Measurements from ENCODE around the gene ST6GALNAC4. TPM values are rescaled to one million over a fixed set of nuclear protein-coding genes. Genes with fewer than 3 reads are reported as not detected.

ST6GALNAC4 gene
- total RNA-seq, 1 donor from 2014 or later: 5.5 TPM

- Mint-ChIP-seq H3K27ac (no peak overlapping the region), H3K36me3 (peaks cover 9% of the 10 kb centered on the region), H3K9me3 (peaks cover 5% of the 10 kb centered on the region), H3K4me3 (no peak overlapping the region), H3K27me3 (ENCODE audit: insufficient read depth, low read depth) (peaks cover 2% of the 10 kb centered on the region), H3K4me1 (peaks cover 23% of the 10 kb centered on the region)
- Histone ChIP-seq H3K36me3 (no peaks in the 10 kb centered on the region), H3F3A (ENCODE audit: low read depth) (peaks cover 16% of the 10 kb centered on the region), H3K4me2 (no peak overlapping the region), H3K4me3 (no peak overlapping the region), H2AFZ (replicated peaks) (no peak overlapping the region), H3K9ac (no peak overlapping the region), H3K4me1 (peaks cover 12% of the 10 kb centered on the region), H3K27ac (no peak overlapping the region), H3K79me2 (ENCODE audit: low read depth) (peaks cover 100% of the 10 kb centered on the region), H3K27me3 (no peaks in the 10 kb centered on the region), H4K20me1 (ENCODE audit: low read depth) (peaks cover 99% of the 10 kb centered on the region), H3K9me3 (ENCODE audit: low read depth) (no peaks in the 10 kb centered on the region)
- no peak for DNase-seq (ENCODE audit: low spot score)
- TF ChIP-seq EZH2 (IDR thresholded peaks at IDR 0.05): no peak
- TF ChIP-seq EZH2phosphoT487 (IDR thresholded peaks at IDR 0.05): no peak
- TF ChIP-seq, protein P1, sequence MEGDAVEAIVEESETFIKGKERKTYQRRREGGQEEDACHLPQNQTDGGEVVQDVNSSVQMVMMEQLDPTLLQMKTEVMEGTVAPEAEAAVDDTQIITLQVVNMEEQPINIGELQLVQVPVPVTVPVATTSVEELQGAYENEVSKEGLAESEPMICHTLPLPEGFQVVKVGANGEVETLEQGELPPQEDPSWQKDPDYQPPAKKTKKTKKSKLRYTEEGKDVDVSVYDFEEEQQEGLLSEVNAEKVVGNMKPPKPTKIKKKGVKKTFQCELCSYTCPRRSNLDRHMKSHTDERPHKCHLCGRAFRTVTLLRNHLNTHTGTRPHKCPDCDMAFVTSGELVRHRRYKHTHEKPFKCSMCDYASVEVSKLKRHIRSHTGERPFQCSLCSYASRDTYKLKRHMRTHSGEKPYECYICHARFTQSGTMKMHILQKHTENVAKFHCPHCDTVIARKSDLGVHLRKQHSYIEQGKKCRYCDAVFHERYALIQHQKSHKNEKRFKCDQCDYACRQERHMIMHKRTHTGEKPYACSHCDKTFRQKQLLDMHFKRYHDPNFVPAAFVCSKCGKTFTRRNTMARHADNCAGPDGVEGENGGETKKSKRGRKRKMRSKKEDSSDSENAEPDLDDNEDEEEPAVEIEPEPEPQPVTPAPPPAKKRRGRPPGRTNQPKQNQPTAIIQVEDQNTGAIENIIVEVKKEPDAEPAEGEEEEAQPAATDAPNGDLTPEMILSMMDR (IDR thresholded peaks at IDR 0.05): no peak
These were observed 41.9 kb upstream of the ST6GALNAC4 start for GRCh38 chr9:127958728-127959127.

DNA sequence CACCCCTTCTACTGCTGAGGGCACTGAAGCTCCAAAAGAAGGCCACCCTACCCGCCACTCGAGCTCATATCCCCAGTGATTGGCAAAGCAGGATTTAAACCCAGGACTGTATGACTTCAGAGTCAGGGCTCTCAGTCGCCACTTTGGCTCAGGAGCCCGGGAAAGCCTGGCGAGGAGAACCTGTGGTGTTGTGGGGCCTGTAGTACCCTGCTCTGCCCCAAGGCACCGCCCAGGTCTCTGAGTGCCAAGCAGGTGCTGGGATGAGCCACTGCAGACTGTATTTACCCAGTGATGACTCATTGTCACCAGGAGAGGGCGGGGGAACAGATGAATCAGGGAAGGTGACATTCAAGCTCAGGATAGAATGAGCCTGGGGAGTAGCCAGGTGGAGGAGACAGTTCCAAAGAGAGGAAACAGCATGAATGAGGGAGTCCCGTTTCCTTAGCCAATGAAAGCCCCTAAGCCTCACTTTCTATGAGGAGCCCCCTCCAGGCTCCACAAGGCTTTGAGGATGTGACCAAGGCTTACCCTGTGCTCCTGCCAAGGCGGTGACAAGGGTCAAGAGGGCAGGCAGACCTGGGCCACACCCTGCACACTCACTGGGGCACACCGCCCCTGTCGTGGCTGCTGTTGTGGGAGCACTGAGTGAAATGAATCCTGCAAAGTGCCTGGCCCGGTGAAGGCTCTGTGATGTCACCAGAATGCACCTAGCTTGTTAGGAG is 38.6 kb upstream of the ST6GALNAC4 start:
- peaks cover 15% of the 10 kb centered on the region for H3K4me1 ChIP-seq

DNA sequence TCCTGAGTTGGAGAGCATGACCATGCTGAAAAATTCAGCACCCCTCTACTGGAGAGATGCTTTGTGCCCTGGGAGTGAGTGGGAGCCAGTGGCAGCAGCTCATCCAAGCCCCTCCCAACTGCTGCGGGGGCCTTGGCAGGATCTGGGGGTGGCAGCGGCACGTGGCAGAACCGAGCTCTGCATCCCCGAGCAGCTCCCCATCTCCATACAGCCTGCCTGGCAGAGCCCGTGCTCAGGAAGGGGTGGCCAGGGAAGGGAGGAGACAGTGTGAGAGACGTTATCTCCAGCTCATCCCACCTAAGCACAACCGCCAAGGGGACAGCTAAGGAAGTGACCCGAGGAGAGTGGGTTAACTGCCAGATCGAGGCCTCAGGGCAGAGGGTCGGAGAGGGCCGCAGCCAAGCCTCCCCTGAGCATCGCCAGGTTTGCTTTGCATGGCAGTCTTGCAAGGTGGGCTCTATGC is 38.0 kb upstream of the ST6GALNAC4 start:
- Histone ChIP-seq H4K20me1 (ENCODE audit: low read depth) (peaks cover 96% of the 10 kb centered on the region), H3K36me3 (no peaks in the 10 kb centered on the region), H3K4me3 (no peak overlapping the region), H3K4me2 (no peak overlapping the region), H2AFZ (replicated peaks) (no peak overlapping the region), H3K27ac (no peak overlapping the region), H3K9ac (no peak overlapping the region), H3K79me2 (ENCODE audit: low read depth) (peaks cover 79% of the 10 kb centered on the region), H3F3A (ENCODE audit: low read depth) (peaks cover under 1% of the 10 kb centered on the region), H3K4me1 (peaks cover 13% of the 10 kb centered on the region), H3K27me3 (no peaks in the 10 kb centered on the region), H3K9me3 (ENCODE audit: low read depth) (no peaks in the 10 kb centered on the region)
- Mint-ChIP-seq H3K36me3 (peaks cover 10% of the 10 kb centered on the region), H3K4me1 (peaks cover 23% of the 10 kb centered on the region), H3K9me3 (peaks cover 5% of the 10 kb centered on the region), H3K27me3 (ENCODE audit: insufficient read depth, low read depth) (no peaks in the 10 kb centered on the region), H3K27ac (no peak overlapping the region), H3K4me3 (no peak overlapping the region)
- TF ChIP-seq, protein P1 (IDR thresholded peaks at IDR 0.05): no peak
- TF ChIP-seq EZH2 (IDR thresholded peaks at IDR 0.05) (no peak), EZH2phosphoT487 (IDR thresholded peaks at IDR 0.05) (no peak)
- no peak for DNase-seq (ENCODE audit: low spot score)

More for the DNA sequence above, 38.6 kb upstream of the ST6GALNAC4 start:
- peaks cover 10% of the 10 kb centered on the region for H3K36me3 Mint-ChIP-seq
- Histone ChIP-seq H3K4me3 (no peak overlapping the region), H3K27me3 (no peaks in the 10 kb centered on the region), H2AFZ (replicated peaks) (no peak overlapping the region), H3K27ac (no peak overlapping the region), H3K79me2 (ENCODE audit: low read depth) (peaks cover 85% of the 10 kb centered on the region), H3K9me3 (ENCODE audit: low read depth) (no peaks in the 10 kb centered on the region), H3F3A (ENCODE audit: low read depth) (peaks cover 6% of the 10 kb centered on the region), H3K4me2 (no peak overlapping the region), H3K36me3 (no peaks in the 10 kb centered on the region), H3K9ac (no peak overlapping the region), H4K20me1 (ENCODE audit: low read depth) (peaks cover 97% of the 10 kb centered on the region)
- peaks cover 2% of the 10 kb centered on the region for H3K27me3 Mint-ChIP-seq (ENCODE audit: insufficient read depth, low read depth)
- peak; percentile 51 for DNase-seq (ENCODE audit: low spot score)
- TF ChIP-seq, protein P1 (IDR thresholded peaks at IDR 0.05): peak; percentile 47
- TF ChIP-seq EZH2 (IDR thresholded peaks at IDR 0.05): no peak
- H3K4me3 Mint-ChIP-seq: no peak overlapping the region
- H3K27ac Mint-ChIP-seq: no peak overlapping the region
- H3K4me1 Mint-ChIP-seq: peaks cover 24% of the 10 kb centered on the region
- H3K9me3 Mint-ChIP-seq: peaks cover 5% of the 10 kb centered on the region
